HG03280 (cell line): ENCODE measurements around the gene PXYLP1.
A peak's percentile ranks its signal among the peaks of the same experiment; 100 is the strongest.
"Not testable (repeated sequence)": the region's sequence is repeated elsewhere in the genome, so short reads cannot be mapped to it uniquely, and the experiment has no call there.

ENCODE experiments used
- ATAC-seq: cut with Tn5 transposase; IDR thresholded peaks from one replicate; pipeline ENCODE4 v1.9.1; 2021; ENCODE audit warnings: mild to moderate bottlenecking, moderate library complexity; ENCODE audit not compliant: unreplicated experiment

Gene PXYLP1, protein sequence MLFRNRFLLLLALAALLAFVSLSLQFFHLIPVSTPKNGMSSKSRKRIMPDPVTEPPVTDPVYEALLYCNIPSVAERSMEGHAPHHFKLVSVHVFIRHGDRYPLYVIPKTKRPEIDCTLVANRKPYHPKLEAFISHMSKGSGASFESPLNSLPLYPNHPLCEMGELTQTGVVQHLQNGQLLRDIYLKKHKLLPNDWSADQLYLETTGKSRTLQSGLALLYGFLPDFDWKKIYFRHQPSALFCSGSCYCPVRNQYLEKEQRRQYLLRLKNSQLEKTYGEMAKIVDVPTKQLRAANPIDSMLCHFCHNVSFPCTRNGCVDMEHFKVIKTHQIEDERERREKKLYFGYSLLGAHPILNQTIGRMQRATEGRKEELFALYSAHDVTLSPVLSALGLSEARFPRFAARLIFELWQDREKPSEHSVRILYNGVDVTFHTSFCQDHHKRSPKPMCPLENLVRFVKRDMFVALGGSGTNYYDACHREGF

DNA sequence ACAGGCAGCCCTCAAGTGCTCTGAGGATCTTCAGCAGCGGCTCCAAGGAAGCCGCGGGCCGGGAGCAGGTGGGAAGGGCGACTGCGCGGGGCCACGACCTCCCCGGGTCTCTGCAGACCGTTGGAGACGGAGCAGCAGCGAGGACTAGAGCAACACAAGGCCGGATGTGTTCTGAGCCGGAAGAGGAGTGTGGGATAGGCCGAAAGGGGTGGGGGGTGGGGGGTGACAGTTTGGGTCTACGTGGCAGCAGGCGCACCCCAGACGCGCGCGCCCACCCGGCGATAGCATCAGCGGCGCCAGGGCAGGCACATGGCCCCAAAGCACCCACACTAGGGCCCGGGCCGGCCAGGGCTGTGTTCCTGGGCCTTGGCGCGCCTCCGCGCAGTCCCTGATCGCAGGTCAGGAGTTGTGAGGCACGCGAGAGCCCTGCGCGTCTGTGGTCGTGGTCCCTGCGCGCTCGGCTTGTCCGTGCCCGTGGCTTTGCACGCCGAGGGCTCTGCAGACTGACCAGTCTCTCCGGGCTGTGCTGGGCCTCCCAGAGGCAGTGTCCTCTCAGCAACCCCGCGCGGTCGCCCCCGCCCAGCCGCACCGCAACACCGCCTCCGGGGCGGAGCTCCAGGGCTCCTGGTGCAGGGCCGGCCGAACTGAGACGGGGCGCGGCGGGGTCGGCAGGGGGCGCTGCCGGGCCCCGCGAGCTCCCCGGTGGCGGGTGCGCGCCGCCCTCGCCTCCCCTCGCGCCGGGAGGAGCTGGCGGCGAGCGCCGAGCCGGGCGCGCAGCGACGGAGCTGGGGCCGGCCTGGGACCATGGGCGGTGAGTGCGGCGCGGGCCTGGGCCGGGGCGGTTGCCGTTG is at the start of gene PXYLP1:
PXYLP1 (plus strand) TSS at position 725 of the 851 bp plus-strand sequence. CDS start 28,351 bp downstream, outside the sequence.
- ATAC-seq, result peak; percentile 96

- no peak for ATAC-seq
These were observed 48.0 kb upstream of the PXYLP1 start for GRCh38 chr3:141183606-141184005.

- ATAC-seq, result no peak
These were observed 47.2 kb upstream of the PXYLP1 start for GRCh38 chr3:141184430-141184829.

DNA sequence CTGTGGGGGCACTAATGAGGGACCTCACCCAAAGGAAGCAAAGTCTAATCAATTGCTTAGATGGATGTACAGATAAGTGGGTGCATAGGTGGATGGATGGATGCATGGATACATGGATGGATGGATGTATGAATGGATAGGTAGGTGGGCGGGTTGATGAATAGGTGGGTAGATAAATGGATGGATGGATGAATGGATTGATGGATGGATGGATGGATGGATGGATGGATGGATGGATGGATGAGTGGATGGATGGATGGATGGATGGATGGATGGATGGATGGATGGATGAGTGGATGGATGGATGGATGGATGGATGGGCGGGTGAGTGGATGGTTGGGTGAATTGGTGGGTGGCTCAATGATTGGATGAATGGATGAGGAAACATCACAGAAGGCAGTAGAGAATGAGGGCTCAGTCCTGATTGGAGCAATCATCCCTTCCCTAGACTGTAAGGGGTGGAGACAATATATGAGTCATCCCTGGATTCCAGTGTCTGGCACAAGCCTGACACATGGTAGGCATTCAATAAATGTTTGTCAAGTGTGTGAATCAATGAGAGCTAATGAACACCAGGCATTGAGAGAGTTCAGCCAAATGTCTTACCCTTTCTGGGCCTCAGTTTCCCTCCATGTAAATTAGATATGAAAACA is 40.4 kb upstream of the PXYLP1 start:
- ATAC-seq, result no peak

- peak; percentile 100 for ATAC-seq
These were observed 39.3 kb upstream of the PXYLP1 start for GRCh38 chr3:141192345-141192744.

GRCh38 chr3:141193066-141193830 is 38.4 kb upstream of the PXYLP1 start:
- no peak for ATAC-seq

DNA sequence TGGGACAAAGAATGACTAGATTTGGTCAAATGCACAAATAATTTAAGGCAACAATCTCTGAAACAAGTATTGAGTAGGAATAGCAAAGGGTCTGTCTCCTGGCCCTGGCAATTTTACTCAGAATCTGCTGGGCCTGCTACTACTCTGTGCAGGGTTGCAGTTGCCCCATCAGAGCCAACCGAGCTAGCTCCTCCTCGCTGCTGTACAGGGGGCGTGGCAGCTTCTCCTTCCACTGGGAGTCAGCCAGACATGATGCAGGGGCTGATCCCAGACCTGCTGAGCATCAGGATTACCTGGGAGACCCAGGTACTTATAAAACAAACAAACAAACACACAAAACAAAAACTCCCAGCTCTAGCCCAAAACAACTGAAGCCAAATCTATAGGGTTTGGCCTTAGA is 30.5 kb upstream of the PXYLP1 start:
- no peak for ATAC-seq

- no peak for ATAC-seq
These were observed 28.9 kb upstream of the PXYLP1 start for GRCh38 chr3:141202682-141203081.

DNA sequence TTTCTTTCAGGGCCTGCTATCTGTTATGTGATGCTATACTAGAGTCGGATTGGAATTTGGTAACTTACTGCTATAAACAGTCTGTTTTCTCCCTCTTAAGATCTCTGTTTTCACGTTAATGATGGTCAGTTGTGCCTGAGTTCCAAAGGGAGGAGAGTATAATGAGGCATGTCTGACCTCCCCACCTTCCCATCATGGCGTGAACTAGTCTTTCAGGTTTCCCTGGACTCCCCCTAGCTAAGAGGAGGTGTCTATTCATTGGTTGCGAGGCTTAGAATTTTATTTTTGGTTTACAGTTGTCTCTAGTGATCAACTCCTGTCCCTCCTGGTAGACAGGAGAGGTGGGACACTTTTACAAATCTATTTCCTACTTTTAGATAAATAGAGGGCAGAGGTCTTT is 27.8 kb upstream of the PXYLP1 start:
- no peak for ATAC-seq

GRCh38 chr3:141204343-141204742 is 27.3 kb upstream of the PXYLP1 start:
- no peak for ATAC-seq

GRCh38 chr3:141211306-141211705 is 20.3 kb upstream of the PXYLP1 start:
- ATAC-seq, result not testable (repeated sequence)

DNA sequence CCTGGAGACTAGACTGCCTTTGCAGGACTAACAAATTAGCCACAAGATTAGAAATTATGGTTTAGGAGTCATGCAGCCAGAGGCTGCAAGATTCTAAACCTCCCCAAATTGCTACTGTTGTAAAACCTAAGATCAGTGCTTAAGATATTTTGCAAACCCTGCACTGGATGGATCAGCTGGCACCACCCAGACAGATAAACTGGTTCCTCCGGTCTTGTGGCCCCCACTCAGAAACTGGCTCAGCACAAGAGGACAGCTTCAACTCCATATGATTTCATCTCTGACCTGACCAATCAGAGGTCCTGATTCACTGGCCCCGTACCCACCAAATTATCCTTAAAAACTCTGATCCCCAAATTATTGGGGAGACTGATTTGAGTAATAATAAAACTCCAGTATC is 19.5 kb upstream of the PXYLP1 start:
- ATAC-seq, result no peak

DNA sequence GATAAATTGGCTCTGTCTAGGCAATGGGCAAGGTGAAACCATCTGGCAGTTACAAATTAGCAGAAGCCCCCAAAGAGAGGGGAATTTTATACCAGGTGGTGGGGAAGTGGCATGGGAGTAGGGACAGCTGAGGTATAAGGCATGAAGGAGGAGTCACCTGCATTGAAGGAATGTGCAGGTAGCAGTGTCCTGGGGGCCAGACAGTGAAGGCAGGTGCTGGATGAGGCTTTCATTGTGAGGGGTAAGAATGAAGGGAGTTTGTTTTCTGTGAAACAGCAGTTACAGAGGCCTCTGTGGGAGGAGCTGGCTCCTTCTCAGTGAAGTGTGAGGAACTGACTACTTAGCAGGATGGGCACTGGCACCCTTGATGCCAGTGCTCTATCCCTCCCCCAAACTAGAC is 19.1 kb upstream of the PXYLP1 start:
- no peak for ATAC-seq

GRCh38 chr3:141216975-141217374 is 14.7 kb upstream of the PXYLP1 start:
- no peak for ATAC-seq

DNA sequence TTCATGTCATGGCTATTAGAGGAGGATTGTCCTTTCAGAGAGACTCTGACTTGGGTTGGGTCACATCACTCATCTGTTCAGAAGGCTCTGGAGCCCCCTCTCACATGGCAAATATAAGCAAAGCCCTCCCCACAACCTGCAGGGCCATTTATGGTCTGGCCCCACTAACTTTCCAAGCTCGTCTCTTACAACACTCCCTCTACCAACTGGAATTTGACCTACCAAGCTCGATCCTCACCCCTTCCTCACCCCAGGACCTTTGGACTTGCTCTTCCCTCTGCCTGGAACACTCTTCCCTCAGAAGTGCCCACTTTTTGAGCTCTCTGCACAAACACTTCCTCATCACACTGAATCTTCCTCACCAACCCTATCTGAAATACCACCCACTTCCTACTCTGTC is 14.2 kb upstream of the PXYLP1 start:
- ATAC-seq, result no peak

- ATAC-seq, result no peak
These were observed 13.3 kb upstream of the PXYLP1 start for GRCh38 chr3:141218162-141218835.

DNA sequence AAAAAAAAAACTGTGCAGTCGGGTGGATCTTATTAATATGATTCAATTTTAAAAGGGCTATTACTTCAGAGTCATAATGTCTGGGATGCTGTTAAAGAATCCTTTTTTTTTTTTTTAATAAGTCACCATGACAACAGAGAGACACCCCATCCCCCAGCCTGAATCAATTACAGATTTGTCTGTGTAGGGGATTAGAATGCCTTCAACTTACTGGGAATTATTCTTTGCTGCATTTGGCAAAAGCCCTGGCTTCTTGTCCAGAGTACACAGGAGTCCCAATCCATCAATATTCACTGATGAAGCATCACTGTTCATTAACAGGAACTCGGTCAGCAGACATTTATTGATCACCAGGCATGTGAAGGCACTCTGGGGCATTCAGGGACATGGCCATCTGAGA is 12.7 kb upstream of the PXYLP1 start:
- no peak for ATAC-seq

DNA sequence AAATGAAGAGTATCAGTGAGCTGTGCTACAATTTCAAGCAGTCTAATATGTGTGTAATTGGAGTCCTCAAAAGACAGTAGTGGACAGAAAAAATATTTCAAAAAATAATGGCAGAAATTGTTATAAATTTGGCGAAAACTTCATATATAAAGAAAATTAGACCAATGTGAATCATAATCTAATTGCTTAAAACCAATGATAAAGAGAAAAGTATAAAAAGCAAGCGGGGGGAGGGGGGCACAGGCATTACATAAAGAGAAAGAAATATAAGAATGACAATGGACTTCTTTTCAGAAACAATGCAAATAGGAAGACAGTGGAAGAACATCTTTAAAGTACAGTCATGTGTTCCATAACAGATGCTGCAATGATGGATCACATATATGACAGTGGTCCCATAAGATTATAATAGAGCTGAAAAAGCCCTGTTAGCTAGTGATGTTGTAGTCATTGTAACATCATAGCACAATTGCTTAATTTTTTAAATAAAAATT is 7.9 kb upstream of the PXYLP1 start:
- no peak for ATAC-seq

DNA sequence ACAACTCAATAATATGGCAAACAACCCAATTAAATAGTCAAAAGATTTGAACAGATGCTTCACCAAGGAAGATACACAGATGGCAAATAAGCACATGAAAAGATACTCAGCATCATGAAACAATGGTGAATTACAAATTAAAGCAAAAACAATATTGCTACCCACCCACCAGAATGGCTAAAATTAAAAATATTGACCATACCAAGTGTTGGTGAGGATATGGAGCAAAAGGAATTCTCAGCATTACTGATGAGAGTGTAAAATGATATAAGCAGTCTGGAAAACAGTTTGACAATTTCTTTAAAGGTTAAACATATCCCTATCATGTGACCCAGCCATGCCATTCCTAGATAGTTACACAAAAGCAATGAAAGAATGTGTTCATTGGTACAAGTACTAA is 5.7 kb upstream of the PXYLP1 start:
- no peak for ATAC-seq

DNA sequence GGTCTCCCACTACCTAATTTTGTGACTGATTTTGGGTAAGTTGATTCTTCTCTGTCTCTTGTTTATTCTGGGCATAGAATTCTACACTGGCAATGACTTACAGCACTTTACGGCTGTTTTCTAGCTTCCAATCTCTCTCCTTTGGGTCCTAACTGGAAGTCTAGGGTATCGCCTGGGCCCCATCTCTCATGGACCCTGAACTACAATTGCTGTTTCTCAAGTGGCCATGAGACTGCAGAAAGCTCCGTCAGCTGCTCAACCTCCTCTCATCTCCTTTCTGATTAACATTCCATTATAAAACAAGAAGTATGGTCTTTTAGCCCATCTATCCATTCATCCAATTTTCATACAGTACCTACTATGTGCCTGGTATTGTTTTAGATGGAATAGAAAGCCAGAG is 4.4 kb upstream of the PXYLP1 start:
- ATAC-seq, result no peak
